Stimulated activated CD8-positive, alpha-beta memory T cell treated with anti-CD3 and anti-CD28 coated beads, Interleukin-15, amount 100 ng/mL, for 24 hours (primary cell): ENCODE measurements around the gene FAAP20.
A peak's percentile ranks its signal among the peaks of the same experiment; 100 is the strongest.

Experiments
- DNase-seq: peaks from one replicate; pipeline ENCODE4 v3.0.0-alpha.2; 2020; ENCODE audit warnings: low read depth

FAAP20 gene

DNA sequence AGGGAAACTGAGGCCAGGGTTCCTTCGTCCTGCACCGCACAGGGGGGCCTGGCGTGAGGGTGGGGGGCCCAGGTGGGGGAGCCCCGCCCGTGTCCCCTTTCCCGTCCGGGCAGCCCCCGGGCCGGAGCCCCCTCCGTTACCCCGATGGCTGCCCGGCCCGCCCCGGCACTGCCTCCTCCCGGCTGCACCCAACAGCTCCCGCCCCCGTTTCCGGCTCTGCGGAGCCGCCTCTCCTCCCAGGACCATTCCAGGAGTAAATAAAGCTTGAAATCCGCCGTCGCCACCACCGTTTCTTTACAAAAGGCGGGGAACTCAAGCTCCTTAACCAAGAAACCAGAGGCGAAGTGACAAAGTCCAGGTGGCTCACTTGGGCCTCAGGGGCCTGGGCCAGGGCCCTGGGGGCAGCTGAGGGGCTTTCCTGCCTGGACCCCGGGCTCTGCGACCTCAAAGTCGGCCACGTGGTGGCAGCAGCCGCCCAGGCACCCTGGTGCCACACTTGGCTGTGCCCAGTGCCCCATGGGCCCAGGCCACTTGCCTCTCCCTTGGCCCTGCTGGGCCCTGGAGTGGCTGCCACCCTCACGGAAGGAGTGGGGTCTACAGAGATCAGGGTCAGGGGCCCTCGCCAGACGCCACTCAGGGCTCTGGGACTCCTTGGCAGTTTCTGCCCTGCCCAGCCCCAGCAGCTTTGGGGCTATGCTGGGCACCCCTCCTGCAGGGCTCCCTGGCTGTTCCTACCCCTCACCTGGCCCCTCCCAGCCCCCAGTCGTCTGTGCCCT is 514 bp upstream of the FAAP20 start:
- peak; percentile 61 for DNase-seq

GRCh38 chr1:2193514-2194281 is 874 bp downstream of the FAAP20 start:
- no peak for DNase-seq

- no peak for DNase-seq
Observed at GRCh38 chr1:2192031-2192995, 2.3 kb downstream of the FAAP20 start.

- no peak for DNase-seq
Observed at GRCh38 chr1:2190491-2190976, 4.0 kb downstream of the FAAP20 start.

DNA sequence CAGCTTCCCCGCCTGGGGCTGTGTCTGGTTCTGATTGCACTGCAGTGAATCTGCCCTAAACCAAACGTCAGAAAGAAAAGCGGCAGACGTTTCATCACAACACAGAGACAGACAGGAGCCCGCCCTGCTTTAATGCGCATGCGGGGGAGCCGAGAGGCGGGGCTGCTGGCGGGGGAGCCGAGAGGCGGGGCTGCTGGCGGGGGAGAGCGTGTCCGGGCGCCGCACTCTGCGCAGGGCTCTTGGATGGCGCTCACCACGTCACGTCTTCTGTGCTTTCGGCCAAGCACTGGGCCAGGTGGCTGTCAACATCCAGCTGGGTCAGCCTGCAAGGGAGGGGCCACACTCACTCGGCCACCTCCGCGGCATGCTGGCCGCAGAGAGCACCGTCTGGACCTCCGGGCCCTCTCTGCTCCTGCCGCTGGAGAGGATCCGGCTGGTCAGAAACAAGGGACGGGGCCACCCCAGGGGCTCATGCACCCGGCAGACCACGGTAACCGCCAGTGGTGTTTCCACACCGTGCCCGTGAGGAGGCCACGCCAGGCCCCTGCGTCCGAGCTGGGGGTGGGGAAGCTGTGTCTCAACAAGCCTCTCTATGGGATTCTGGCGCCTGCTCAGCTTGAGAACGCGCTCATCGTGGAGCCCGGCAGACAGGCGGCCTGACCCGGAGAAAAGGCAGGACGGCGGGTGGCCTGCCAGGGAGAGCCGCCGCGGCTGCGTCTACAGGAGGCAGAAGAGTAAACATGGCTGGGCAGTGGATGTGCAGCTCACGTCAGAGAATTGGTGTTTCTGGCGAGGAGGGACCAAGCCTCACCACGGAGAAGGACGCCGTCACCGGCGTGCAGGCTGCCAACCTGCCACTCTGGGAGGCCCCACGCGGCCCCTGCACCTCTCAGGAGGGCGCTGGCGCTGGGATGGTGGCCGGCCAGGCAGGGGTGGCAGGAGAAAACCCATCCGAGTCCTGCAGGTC is 4.8 kb downstream of the FAAP20 start:
- DNase-seq, result peak; percentile 67

DNA sequence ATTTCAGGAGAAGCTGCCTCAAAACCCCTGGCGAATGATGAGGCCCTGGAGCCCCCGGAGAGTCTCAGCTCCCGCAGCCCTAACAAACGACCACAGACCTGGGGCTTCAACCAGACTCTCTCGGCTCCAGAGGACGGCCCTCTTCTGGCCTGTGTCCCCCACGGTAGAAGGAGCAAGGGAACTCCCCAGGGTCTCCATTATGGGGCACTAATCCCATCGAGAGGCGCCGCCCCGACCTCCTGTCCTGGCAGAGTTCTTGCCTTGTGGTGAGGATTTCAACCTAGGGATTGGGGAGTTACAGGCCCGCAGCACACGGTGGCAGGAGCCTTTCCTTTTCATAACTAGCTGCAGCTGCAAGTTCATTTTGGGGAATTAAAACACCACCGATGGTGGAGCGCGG is 6.2 kb downstream of the FAAP20 start:
- no peak for DNase-seq

- no peak for DNase-seq
Observed at GRCh38 chr1:2187619-2188018, 7.0 kb downstream of the FAAP20 start.

DNA sequence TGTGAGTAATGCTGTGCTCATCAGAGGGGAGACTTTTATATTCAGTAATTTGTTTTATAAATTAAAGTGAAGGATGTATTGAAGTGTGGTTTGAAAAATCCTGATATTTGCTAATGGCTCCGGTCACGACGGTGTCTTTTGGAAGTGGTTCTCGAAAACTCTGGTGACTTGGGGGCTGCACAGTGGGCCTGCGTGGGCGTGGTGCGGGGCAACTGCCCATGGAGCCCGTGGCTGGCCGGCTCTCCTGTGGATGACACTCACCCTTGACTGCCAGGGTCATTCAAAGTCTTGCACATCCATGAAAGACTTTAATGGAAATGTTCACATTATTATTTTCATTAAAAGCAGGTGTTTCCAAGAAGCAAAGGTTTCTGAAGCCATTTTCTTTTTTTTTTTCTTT is 7.7 kb downstream of the FAAP20 start:
- DNase-seq, result no peak

DNA sequence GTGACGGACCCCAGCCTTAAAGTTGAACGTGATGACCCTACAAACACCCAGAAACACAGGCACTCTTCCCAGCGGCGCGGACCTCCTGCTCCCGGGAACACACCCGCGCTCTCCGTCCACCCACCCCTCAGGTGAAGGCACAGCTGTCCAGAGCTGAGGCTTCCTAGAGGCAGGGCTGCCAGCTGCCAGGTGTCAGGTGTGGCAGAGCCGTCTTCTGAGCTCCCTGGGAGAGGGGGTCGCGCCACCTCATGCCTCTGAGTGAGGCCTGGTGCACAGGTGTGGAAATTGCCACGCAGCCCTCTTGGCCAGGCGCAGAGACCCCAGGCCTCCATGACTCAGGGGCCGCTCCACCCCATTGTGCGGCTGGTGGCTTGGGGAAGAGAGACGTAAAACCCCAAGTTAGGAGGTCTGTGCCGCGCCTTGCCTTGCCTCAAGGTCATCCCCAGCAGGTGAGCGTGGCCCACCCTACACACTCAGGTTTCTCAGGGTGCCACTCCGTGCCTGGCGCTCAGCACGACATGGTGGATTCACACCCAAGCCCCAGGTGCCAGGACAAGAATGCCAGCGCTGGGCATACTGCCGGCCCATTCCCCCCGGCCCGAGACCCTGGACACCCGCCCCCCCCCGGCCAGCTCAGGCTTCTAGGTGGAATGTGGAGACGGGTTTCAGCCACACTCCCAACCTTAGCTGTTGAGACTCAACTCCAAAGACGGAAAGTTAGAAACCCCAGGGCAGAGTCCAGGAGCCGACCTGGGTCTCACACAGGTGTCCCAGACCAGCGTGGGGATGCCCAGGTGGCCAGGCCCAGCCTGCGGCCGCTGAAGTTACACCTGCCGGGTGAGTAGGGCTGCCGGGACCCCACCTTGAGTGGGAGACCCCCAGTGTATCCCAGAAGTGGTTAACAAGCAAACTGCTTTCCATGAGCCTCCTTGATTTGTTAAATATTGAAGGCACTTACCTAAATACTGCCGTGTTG is 8.4 kb downstream of the FAAP20 start:
- DNase-seq, result no peak

DNA sequence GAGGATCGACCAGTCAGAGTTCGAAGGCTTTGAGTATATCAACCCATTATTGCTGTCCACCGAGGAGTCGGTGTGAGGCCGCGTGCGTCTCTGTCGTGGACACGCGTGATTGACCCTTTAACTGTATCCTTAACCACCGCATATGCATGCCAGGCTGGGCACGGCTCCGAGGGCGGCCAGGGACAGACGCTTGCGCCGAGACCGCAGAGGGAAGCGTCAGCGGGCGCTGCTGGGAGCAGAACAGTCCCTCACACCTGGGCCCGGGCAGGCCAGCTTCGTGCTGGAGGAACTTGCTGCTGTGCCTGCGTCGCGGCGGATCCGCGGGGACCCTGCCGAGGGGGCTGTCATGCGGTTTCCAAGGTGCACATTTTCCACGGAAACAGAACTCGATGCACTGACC is 9.6 kb downstream of the FAAP20 start:
- no peak for DNase-seq

GRCh38 chr1:2184531-2184930 is 10.0 kb downstream of the FAAP20 start:
- DNase-seq, result no peak

DNA sequence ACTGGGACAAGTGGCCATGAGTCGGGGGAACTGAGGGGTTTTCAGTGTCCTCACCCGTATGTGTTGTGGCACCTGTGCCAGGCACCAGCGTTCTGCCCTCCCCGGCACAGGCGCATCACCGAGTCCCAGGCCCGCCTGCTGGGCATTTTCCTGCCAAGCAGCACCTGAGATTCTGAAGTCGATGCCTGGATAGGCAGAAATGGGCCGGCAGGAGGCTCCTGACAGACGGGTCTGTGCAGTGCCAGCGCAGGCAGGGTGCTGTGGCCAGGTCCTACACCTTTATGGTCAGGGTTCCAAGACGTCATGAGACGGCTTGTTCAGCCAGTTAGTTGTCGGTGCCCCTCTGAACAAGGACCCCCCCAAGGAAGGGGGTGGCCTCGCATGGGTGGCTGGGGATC is 10.6 kb downstream of the FAAP20 start:
- DNase-seq, result no peak

DNA sequence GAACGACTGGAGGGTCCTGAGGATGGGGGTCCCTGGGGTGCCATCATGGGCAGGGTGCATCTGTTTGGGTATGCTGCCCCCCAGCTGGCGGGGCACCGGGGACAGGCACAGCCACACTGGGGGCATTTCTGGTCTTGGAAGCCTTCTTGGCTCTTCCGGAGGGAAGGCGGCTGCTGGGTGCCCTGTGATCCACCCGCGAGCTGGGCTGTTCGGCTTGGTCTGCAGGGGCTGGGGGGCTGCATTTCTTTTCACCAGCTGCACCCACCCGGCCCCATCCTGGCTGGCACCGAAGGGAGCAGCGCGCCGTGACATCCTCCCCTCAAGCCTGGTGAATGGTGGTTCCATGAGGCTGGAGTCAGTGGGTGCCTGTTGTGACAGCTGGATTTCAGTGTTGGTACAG is 12.2 kb downstream of the FAAP20 start:
- no peak for DNase-seq

DNA sequence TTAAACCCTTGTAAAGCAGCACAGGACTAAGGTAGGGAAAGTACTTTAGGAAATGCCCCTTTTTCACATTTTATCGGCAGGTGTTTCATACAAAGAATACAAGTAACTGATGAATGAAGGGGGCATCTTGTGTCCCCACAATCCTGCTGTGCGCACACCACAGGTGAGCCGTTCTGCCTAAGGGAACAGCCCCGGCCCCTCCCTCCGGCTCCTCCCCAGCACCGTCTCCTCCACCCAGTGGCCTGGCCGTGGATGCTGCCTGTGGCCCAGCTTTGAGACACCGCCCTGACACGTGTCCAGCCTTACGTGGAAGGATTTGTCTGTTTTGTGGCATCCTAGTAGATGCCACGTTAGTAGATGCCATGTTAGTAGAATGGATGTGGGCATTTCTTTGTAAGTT is 12.8 kb downstream of the FAAP20 start:
- no peak for DNase-seq

DNA sequence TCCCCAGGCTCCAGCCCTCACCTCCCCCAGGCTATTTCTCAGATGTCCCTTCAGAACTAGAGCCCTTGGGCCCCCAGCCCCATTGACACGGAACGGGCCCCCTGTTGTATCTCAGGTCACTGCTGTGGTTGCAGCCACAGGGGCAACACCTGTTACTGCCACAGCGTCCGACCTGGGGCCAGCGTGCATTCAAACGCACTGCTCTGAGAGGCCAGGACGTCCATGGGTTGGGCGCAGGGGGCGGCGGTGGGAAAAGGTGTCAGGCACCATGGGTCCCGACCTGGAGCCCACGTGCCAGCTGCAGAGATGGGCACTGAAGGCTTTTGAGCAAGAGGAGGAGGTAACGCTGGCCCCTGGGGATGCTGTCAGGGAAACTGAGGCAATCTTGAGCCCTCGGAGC is 13.3 kb downstream of the FAAP20 start:
- no peak for DNase-seq

- no peak for DNase-seq
Observed at GRCh38 chr1:2180297-2181245, 14.0 kb downstream of the FAAP20 start.

DNA sequence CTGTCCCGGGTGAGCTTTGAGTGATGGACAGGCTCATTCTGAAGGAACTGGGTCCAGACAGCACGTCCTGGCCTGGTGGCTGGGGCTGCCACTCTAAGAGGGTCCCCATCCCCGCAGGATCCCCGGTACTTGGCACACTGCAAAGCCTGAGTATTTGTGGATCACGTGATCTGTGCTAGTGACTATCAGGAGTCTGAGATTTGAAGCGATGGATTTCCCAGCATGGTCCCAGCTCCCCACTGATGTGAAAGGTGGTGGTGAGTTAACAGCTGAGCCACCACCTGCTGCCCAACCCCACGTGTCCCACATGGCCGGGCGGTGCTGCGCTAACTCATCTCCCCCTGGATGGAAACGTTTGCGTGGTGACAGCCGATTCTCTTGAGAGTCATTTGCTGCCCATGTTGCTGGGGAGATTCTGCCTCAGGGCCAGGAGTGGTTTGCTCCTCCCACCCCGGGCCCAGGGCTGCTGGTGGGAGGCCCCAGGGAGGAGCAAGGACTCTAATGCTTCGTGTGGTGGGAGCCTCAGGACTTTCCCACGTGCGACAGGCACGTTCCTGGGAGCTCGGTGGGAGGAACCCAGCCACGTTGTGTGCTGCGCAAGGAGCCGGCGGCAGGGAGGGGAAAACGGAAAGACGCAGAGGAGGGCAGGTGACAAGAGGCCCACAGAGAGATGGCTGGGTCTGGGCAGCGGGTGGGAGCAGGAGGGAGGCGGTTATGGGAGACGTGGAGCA is 15.1 kb downstream of the FAAP20 start:
- DNase-seq, result no peak

DNA sequence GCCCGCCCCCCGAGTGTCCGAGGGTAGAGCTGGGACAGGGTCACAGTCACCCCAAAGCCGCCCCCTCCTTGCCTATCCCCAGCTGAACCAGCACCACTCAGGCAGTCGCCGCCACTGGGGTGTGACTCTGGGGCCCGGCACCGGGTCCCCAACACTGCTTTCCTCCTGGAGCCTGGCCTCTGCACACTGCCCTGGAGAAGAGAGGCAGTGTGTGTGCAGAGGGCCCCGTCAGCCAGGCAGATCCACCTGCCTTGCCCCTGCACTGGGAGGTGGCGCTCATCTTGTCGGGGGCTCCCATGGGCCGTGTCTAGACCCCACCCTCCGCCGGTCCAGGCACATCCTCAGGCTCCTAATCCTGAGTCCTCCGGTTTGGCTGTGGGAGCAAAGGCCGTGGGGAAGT is 15.7 kb downstream of the FAAP20 start:
- no peak for DNase-seq
